ENCODE results near the gene MLLT6.

MLLT6 gene

GRCh38 chr17:38704606-38705522, at the start of gene MLLT6:
Gene MLLT6, plus strand, starts transcription at chr17:38705273. Its CDS starts 360 bp downstream, at chr17:38705633.
- DNase-seq: peak; percentile 80

GRCh38 chr17:38656959-38657823, 47.9 kb upstream of the MLLT6 start:
- no peak for DNase-seq

- DNase-seq: no peak
Observed at GRCh38 chr17:38657824-38658740, 47.0 kb upstream of the MLLT6 start.

- DNase-seq: no peak
Observed at GRCh38 chr17:38658741-38659345, 46.2 kb upstream of the MLLT6 start.

GRCh38 chr17:38659415-38659814, 45.7 kb upstream of the MLLT6 start:
- no peak for DNase-seq

GRCh38 chr17:38660097-38661025, 44.7 kb upstream of the MLLT6 start:
- no peak for DNase-seq

- DNase-seq: peak; percentile 83
Observed at GRCh38 chr17:38663125-38663751, 41.8 kb upstream of the MLLT6 start.

- DNase-seq: no peak
Observed at GRCh38 chr17:38663964-38664644, 41.0 kb upstream of the MLLT6 start.

GRCh38 chr17:38667099-38667786, 37.8 kb upstream of the MLLT6 start:
- peak; percentile 76 for DNase-seq

GRCh38 chr17:38667787-38668122, 37.3 kb upstream of the MLLT6 start:
- no peak for DNase-seq

GRCh38 chr17:38669520-38669919, 35.6 kb upstream of the MLLT6 start:
- no peak for DNase-seq

GRCh38 chr17:38671939-38672720, 32.9 kb upstream of the MLLT6 start:
- DNase-seq: no peak

GRCh38 chr17:38672788-38673706, 32.0 kb upstream of the MLLT6 start:
- DNase-seq: no peak

- peak; percentile 35 for DNase-seq
Observed at GRCh38 chr17:38673707-38674013, 31.4 kb upstream of the MLLT6 start.

GRCh38 chr17:38674014-38674748, 30.9 kb upstream of the MLLT6 start:
- peak; percentile 45 for DNase-seq

GRCh38 chr17:38674749-38675615, 30.1 kb upstream of the MLLT6 start, which contains the start of gene EPOP:
Gene EPOP, minus strand, starts transcription at chr17:38674957. Its CDS starts 462 bp downstream, at chr17:38674495.
- peak; percentile 96 for DNase-seq

Measured in RPMI8226 (cell line).